Epithelial cell of proximal tubule (primary cell): ENCODE results near the gene TAF6L. TPM values are rescaled to one million over a fixed set of nuclear protein-coding genes. Genes with fewer than 3 reads are reported as not detected.
A peak's percentile ranks its signal among the peaks of the same experiment; 100 is the strongest.

Experiments
- DNase-seq: peaks from one replicate; pipeline ENCODE4 v3.0.0-alpha.2; 2011; ENCODE audit warnings: low read depth
- H3K4me3 ChIP-seq: 2 replicates; pipeline ENCODE4 v1.5.1; 2011; ENCODE audit warnings: low read depth, mild to moderate bottlenecking, low read length
- CTCF ChIP-seq: conservative IDR thresholded peaks from 2 replicates; pipeline ENCODE4 v1.5.1; 2012; ENCODE audit warnings: low read depth, mild to moderate bottlenecking, low read length
- total RNA-seq: library from RNA; depleted of rRNA; stranded (reverse); fragments of >200 nt; gene quantifications from 2 replicates; pipeline ENCODE4 v1.2.3, GENCODE V29; 2015

Gene TAF6L
- 12.4 and 26.8 TPM in 2 replicates for total RNA-seq

GRCh38 chr11:62771144-62772021 is at the start of gene TAF6L:
Gene TAF6L, plus strand, starts transcription at chr11:62771396. Its CDS starts 4,388 bp downstream, at chr11:62775784.
- TF ChIP-seq CTCF, result no peak
- peak within 1 kb of the TSS; percentile 62 for H3K4me3 ChIP-seq
- peak; percentile 70 for DNase-seq

GRCh38 chr11:62721994-62722393 is 49.2 kb upstream of the TAF6L start:
- no peak overlapping the region for H3K4me3 ChIP-seq
- no peak for DNase-seq
- no peak for TF ChIP-seq CTCF

GRCh38 chr11:62724171-62724570 is 47.0 kb upstream of the TAF6L start:
- DNase-seq, result no peak
- no peak for TF ChIP-seq CTCF
- peak overlapping the region; percentile 90 for H3K4me3 ChIP-seq

- H3K4me3 ChIP-seq, result peak overlapping the region; percentile 90
- DNase-seq, result no peak
- TF ChIP-seq CTCF, result no peak
Measured at GRCh38 chr11:62725646-62726045, 45.5 kb upstream of the TAF6L start.

GRCh38 chr11:62726156-62726914 is 44.9 kb upstream of the TAF6L start:
- no peak for DNase-seq
- no peak for TF ChIP-seq CTCF
- peak overlapping the region; percentile 90 for H3K4me3 ChIP-seq

GRCh38 chr11:62726915-62727164 is 44.4 kb upstream of the TAF6L start:
- TF ChIP-seq CTCF, result no peak
- no peak for DNase-seq
- H3K4me3 ChIP-seq, result peak overlapping the region; percentile 90
